Measurements from ENCODE around the gene PHF5A. TPM values are rescaled to one million over a fixed set of nuclear protein-coding genes. Genes with fewer than 3 reads are reported as not detected.
A peak's percentile ranks its signal among the peaks of the same experiment; 100 is the strongest.

Gene PHF5A
- total RNA-seq, 4 donors from 2014 or later = 33.8 to 43.5 (median 38.9) TPM

GRCh38 chr22:41417622-41418390 is 50.7 kb downstream of the PHF5A start:
- Histone ChIP-seq H3K27ac (peak overlapping the region; percentile 97 to 100 (median 98)), H3K4me3 (peak overlapping the region; percentile 17 to 23 (median 19)), H3K27me3 (no peaks in the 10 kb centered on the region), H3K36me3 (peaks cover 0 to 3% of the 10 kb centered on the region in 2 donors), H3K4me1 (peaks cover 52 to 64% of the 10 kb centered on the region in 2 donors), H3K9me3 (no peaks in the 10 kb centered on the region)
- peak; percentile 95 to 99 for DNase-seq
- peak; percentile 58 to 70 for ATAC-seq
- TF ChIP-seq CTCF (IDR thresholded peaks at IDR 0.05 in 4 of 5, conservative IDR thresholded peaks at IDR 0.05 in 1 of 5) (no peak), POLR2A (IDR thresholded peaks at IDR 0.05) (peak; percentile 53 to 62)
- in situ Hi-C loops (cut with MboI; ENCODE audit: low sequenced_read_pairs in 4 of 4) (no loop called here), intact Hi-C loops (cut with DNase I; ENCODE audit: low total_unique reads) (no loop called here)

- DNase-seq = no peak
- peaks cover 74 to 81% of the 10 kb centered on the region in 2 donors for H3K4me1 ChIP-seq
- no peaks in the 10 kb centered on the region for H3K36me3 ChIP-seq
- intact Hi-C loops (cut with DNase I; ENCODE audit: low total_unique reads) (no loop called here), in situ Hi-C loops (cut with MboI; ENCODE audit: low sequenced_read_pairs in 4 of 4) (no loop called here)
- ATAC-seq = no peak
- TF ChIP-seq CTCF (IDR thresholded peaks at IDR 0.05 in 4 of 5, conservative IDR thresholded peaks at IDR 0.05 in 1 of 5) = no peak
- no peak for TF ChIP-seq POLR2A (IDR thresholded peaks at IDR 0.05)
- H3K9me3 ChIP-seq = no peaks in the 10 kb centered on the region
- no peaks in the 10 kb centered on the region for H3K27me3 ChIP-seq
- H3K4me3 ChIP-seq = peak overlapping the region; percentile 58 to 84 (median 72)
- H3K27ac ChIP-seq = peak overlapping the region; percentile 97 to 100 (median 98)
Measured at GRCh38 chr22:41415554-41415953, 52.9 kb downstream of the PHF5A start.

- Histone ChIP-seq H3K36me3 (no peaks in the 10 kb centered on the region), H3K4me3 (peak overlapping the region in 1 of 4 donors; percentile 0), H3K27ac (peak overlapping the region; percentile 97 to 100 (median 98)), H3K4me1 (peaks cover 65 to 69% of the 10 kb centered on the region in 2 donors), H3K9me3 (no peaks in the 10 kb centered on the region), H3K27me3 (no peaks in the 10 kb centered on the region)
- ATAC-seq (peak; percentile 53 to 57), DNase-seq (peak; percentile 83 to 93)
- peak; percentile 77 to 84 for TF ChIP-seq POLR2A (IDR thresholded peaks at IDR 0.05)
- TF ChIP-seq CTCF (IDR thresholded peaks at IDR 0.05 in 4 of 5, conservative IDR thresholded peaks at IDR 0.05 in 1 of 5) = no peak
- intact Hi-C loops (cut with DNase I; ENCODE audit: low total_unique reads) (no loop called here), in situ Hi-C loops (cut with MboI; ENCODE audit: low sequenced_read_pairs in 4 of 4) (no loop called here)
Measured at GRCh38 chr22:41411021-41411851, 57.3 kb downstream of the PHF5A start.

- intact Hi-C loops (cut with DNase I; ENCODE audit: low total_unique reads) (loop anchor here (1.0 kb wide), 1 partner anchor 69 kb away; no protein-coding TSS in a partner anchor), in situ Hi-C loops (cut with MboI; ENCODE audit: low sequenced_read_pairs in 4 of 4) (no loop called here)
- ATAC-seq = peak; percentile 54 to 58
- no peaks in the 10 kb centered on the region for H3K27me3 ChIP-seq
- H3K4me3 ChIP-seq = no peak overlapping the region
- H3K9me3 ChIP-seq = no peaks in the 10 kb centered on the region
- peak overlapping the region; percentile 97 to 100 (median 98) for H3K27ac ChIP-seq
- TF ChIP-seq CTCF (IDR thresholded peaks at IDR 0.05 in 4 of 5, conservative IDR thresholded peaks at IDR 0.05 in 1 of 5) (no peak), POLR2A (IDR thresholded peaks at IDR 0.05) (peak; percentile 68 to 71)
- peaks cover 58 to 61% of the 10 kb centered on the region in 2 donors for H3K4me1 ChIP-seq
- no peaks in the 10 kb centered on the region for H3K36me3 ChIP-seq
- DNase-seq = peak; percentile 92 to 98
Measured at GRCh38 chr22:41410311-41410751, 58.2 kb downstream of the PHF5A start.

Other genes starting within 250 kb of the PHF5A start
- 1 to 10 TPM in 1 of 4 donors, under 1 TPM in 1, not detected in 2; 0.73 to 1.3 TPM for gene CHADL, start 227.8 kb downstream of the PHF5A start, total RNA-seq
- 10 to 100 TPM; 31.4 to 75.2 (median 52.1) TPM for gene RANGAP1, start 182.5 kb downstream of the PHF5A start, total RNA-seq
- 10 to 100 TPM; 17.0 to 22.6 (median 20.5) TPM for gene ZC3H7B, start 167.2 kb downstream of the PHF5A start, total RNA-seq
- gene TEF, start 86.8 kb downstream of the PHF5A start, total RNA-seq = 10 to 100 TPM; 15.6 to 39.8 (median 19.5) TPM
- gene TOB2, start 21.9 kb downstream of the PHF5A start, total RNA-seq = 10 to 100 TPM; 48.1 to 93.6 (median 65.7) TPM
- gene ACO2, start 425 bp upstream of the PHF5A start, total RNA-seq = 100 to 1,000 TPM; 361 to 763 (median 473) TPM
- gene POLR3H, start 75.8 kb upstream of the PHF5A start, total RNA-seq = 10 to 100 TPM in 1 of 4 donors, 1 to 10 TPM in 3; 5.7 to 11.0 (median 6.9) TPM
- 1 to 10 TPM in 1 of 4 donors, under 1 TPM in 3; 0.41 to 3.9 (median 0.89) TPM for gene CSDC2, start 92.3 kb upstream of the PHF5A start, total RNA-seq
- 10 to 100 TPM; 11.6 to 23.3 (median 16.5) TPM for gene PMM1, start 121.1 kb upstream of the PHF5A start, total RNA-seq
- 10 to 100 TPM; 11.0 to 23.7 (median 20.5) TPM for gene DESI1, start 152.4 kb upstream of the PHF5A start, total RNA-seq
- gene XRCC6, start 152.6 kb upstream of the PHF5A start, total RNA-seq = 100 to 1,000 TPM; 220 to 285 (median 278) TPM
- 100 to 1,000 TPM; 177 to 202 (median 185) TPM for gene SNU13, start 220.2 kb upstream of the PHF5A start, total RNA-seq
- under 1 TPM in 1 of 4 donors, not detected in 3; 0.29 TPM for gene MEI1, start 230.8 kb upstream of the PHF5A start, total RNA-seq